ENCODE measurements around the gene PHF20.

The PHF20 gene

GRCh38 chr20:35806075-35806474, 34.3 kb downstream of the PHF20 start:
- WGBS, 2 donors (ENCODE audit: extremely low coverage in 2 of 2, insufficient read length in 2 of 2, insufficient replicate concordance in 1 of 2), result no CpG with 5 or more reads among the region's 3 CpGs
- Histone ChIP-seq H3K36me3 (replicated peaks in 1 of 2; ENCODE audit: control insufficient read depth in 2 of 2, insufficient read depth in 2 of 2, low read length in 2 of 2) (peaks cover 13 to 70% of the 10 kb centered on the region in 2 donors), H4K8ac (ENCODE audit: low read depth, low read length) (no peak overlapping the region), H2BK120ac (ENCODE audit: low read depth, low read length) (no peak overlapping the region), H3K9ac (ENCODE audit: low read depth, low read length, poor library complexity) (no peak overlapping the region), H3K27ac (replicated peaks; ENCODE audit: low read length) (no peak overlapping the region), H3K4me2 (ENCODE audit: insufficient read depth, low read length, poor library complexity, severe bottlenecking) (no peak overlapping the region), H3K4me1 (ENCODE audit: control insufficient read depth in 2 of 2, insufficient read depth in 1 of 2, low read depth in 1 of 2, low read length in 2 of 2) (no peaks in the 10 kb centered on the region), H4K91ac (ENCODE audit: low read depth, low read length, poor library complexity) (no peak overlapping the region), H2AK5ac (ENCODE audit: low read depth, low read length) (no peak overlapping the region), H3K4me3 (ENCODE audit: low read length in 2 of 2) (no peak overlapping the region), H3K9me3 (replicated peaks in 1 of 2; ENCODE audit: control insufficient read depth in 2 of 2, insufficient read depth in 1 of 2, low read depth in 1 of 2, low read length in 2 of 2) (peaks cover 0 to 4% of the 10 kb centered on the region in 2 donors), H2BK12ac (ENCODE audit: low read length) (no peak overlapping the region), H2BK5ac (ENCODE audit: low read length) (no peak overlapping the region), H3K4ac (ENCODE audit: low read length) (no peak overlapping the region), H2AFZ (ENCODE audit: low read length) (no peak overlapping the region), H3K23ac (ENCODE audit: low read depth, low read length, poor library complexity) (no peak overlapping the region), H2BK15ac (ENCODE audit: low read length) (no peak overlapping the region), H3K18ac (ENCODE audit: low read length) (no peak overlapping the region), H3K79me1 (ENCODE audit: low read depth, low read length) (peaks cover 2% of the 10 kb centered on the region), H3K27me3 (ENCODE audit: control insufficient read depth in 3 of 3, insufficient read depth in 3 of 3, low read depth in 1 of 3, low read length in 3 of 3) (no peaks in the 10 kb centered on the region), H3K14ac (ENCODE audit: low read length) (no peak overlapping the region)
- DNase-seq (ENCODE audit: low spot score), result no peak

DNA sequence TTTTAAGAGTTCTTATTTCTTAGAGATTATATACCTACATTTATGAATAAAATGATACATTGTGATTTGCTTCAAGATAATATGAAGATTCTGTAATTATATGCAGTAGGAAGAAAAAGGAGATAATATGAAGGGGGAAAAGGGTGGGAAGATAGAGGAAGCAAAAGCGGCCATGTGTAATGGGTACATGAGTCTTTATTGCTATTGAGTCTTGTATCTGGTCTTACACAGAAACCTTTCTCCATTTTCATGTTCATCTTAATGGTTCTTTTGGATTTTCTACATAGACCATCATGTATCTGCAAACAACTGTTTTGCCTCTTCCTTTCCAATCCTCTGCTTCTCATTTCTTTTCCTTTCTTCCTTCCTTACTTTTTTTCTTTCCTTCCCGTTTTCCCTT, 36.1 kb downstream of the PHF20 start:
- Histone ChIP-seq H2BK120ac (ENCODE audit: low read depth, low read length) (no peak overlapping the region), H4K8ac (ENCODE audit: low read depth, low read length) (no peak overlapping the region), H3K14ac (ENCODE audit: low read length) (no peak overlapping the region), H3K79me1 (ENCODE audit: low read depth, low read length) (peaks cover 4% of the 10 kb centered on the region), H2BK12ac (ENCODE audit: low read length) (no peak overlapping the region), H3K36me3 (replicated peaks in 1 of 2; ENCODE audit: control insufficient read depth in 2 of 2, insufficient read depth in 2 of 2, low read length in 2 of 2) (peaks cover 7 to 62% of the 10 kb centered on the region in 2 donors), H3K27ac (replicated peaks; ENCODE audit: low read length) (no peak overlapping the region), H3K4ac (ENCODE audit: low read length) (no peak overlapping the region), H3K27me3 (ENCODE audit: control insufficient read depth in 3 of 3, insufficient read depth in 3 of 3, low read depth in 1 of 3, low read length in 3 of 3) (no peaks in the 10 kb centered on the region), H3K9ac (ENCODE audit: low read depth, low read length, poor library complexity) (no peak overlapping the region), H3K23ac (ENCODE audit: low read depth, low read length, poor library complexity) (no peak overlapping the region), H2AFZ (ENCODE audit: low read length) (no peak overlapping the region), H2AK5ac (ENCODE audit: low read depth, low read length) (no peak overlapping the region), H3K4me1 (ENCODE audit: control insufficient read depth in 2 of 2, insufficient read depth in 1 of 2, low read depth in 1 of 2, low read length in 2 of 2) (no peaks in the 10 kb centered on the region), H2BK5ac (ENCODE audit: low read length) (no peak overlapping the region), H2BK15ac (ENCODE audit: low read length) (no peak overlapping the region), H3K4me2 (ENCODE audit: insufficient read depth, low read length, poor library complexity, severe bottlenecking) (no peak overlapping the region), H3K9me3 (replicated peaks in 1 of 2; ENCODE audit: control insufficient read depth in 2 of 2, insufficient read depth in 1 of 2, low read depth in 1 of 2, low read length in 2 of 2) (peaks cover 0 to 4% of the 10 kb centered on the region in 2 donors), H3K18ac (ENCODE audit: low read length) (no peak overlapping the region), H4K91ac (ENCODE audit: low read depth, low read length, poor library complexity) (no peak overlapping the region), H3K4me3 (ENCODE audit: low read length in 2 of 2) (no peak overlapping the region)
- no peak for DNase-seq (ENCODE audit: low spot score)
- WGBS, 2 donors (ENCODE audit: extremely low coverage in 2 of 2, insufficient read length in 2 of 2, insufficient replicate concordance in 1 of 2), result no CpG with 5 or more reads among the region's 2 CpGs

DNA sequence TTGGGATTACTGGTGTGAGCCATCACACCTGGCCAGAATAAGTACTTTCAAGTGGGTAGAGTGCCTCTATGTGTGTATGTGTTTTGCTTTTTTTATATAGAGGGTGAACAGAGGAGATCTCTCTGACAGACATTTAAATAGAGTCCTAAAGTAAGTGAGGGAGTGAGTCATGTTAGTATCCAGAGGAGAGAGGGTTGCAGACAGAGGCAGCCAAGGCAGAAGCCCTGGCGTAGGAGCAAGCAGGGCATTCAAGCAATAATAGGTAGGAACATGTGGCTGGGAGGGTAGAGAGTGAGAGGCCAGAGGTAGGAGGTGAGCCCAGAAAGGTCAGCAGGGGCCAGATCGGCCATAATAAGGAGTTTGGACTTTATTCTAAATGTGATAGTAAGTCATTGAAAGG, 48.9 kb downstream of the PHF20 start:
- Histone ChIP-seq H3K79me1 (ENCODE audit: low read depth, low read length) (peaks cover 2% of the 10 kb centered on the region), H3K27ac (replicated peaks; ENCODE audit: low read length) (no peak overlapping the region), H4K91ac (ENCODE audit: low read depth, low read length, poor library complexity) (no peak overlapping the region), H3K23ac (ENCODE audit: low read depth, low read length, poor library complexity) (peak overlapping the region; percentile 68), H2BK15ac (ENCODE audit: low read length) (no peak overlapping the region), H2BK120ac (ENCODE audit: low read depth, low read length) (no peak overlapping the region), H3K9me3 (replicated peaks in 1 of 2; ENCODE audit: control insufficient read depth in 2 of 2, insufficient read depth in 1 of 2, low read depth in 1 of 2, low read length in 2 of 2) (peaks cover 0 to 3% of the 10 kb centered on the region in 2 donors), H2AFZ (ENCODE audit: low read length) (no peak overlapping the region), H3K4me2 (ENCODE audit: insufficient read depth, low read length, poor library complexity, severe bottlenecking) (no peak overlapping the region), H2BK5ac (ENCODE audit: low read length) (no peak overlapping the region), H3K9ac (ENCODE audit: low read depth, low read length, poor library complexity) (no peak overlapping the region), H2BK12ac (ENCODE audit: low read length) (no peak overlapping the region), H3K4me3 (ENCODE audit: low read length in 2 of 2) (no peak overlapping the region), H3K14ac (ENCODE audit: low read length) (no peak overlapping the region), H3K36me3 (replicated peaks in 1 of 2; ENCODE audit: control insufficient read depth in 2 of 2, insufficient read depth in 2 of 2, low read length in 2 of 2) (peaks cover 0 to 28% of the 10 kb centered on the region in 2 donors), H3K4me1 (ENCODE audit: control insufficient read depth in 2 of 2, insufficient read depth in 1 of 2, low read depth in 1 of 2, low read length in 2 of 2) (no peaks in the 10 kb centered on the region), H4K8ac (ENCODE audit: low read depth, low read length) (no peak overlapping the region), H2AK5ac (ENCODE audit: low read depth, low read length) (no peak overlapping the region), H3K18ac (ENCODE audit: low read length) (no peak overlapping the region), H3K27me3 (ENCODE audit: control insufficient read depth in 3 of 3, insufficient read depth in 3 of 3, low read depth in 1 of 3, low read length in 3 of 3) (no peaks in the 10 kb centered on the region), H3K4ac (ENCODE audit: low read length) (no peak overlapping the region)
- no peak for DNase-seq (ENCODE audit: low spot score)
- no CpG with 5 or more reads among the region's 2 CpGs for WGBS, 2 donors (ENCODE audit: extremely low coverage in 2 of 2, insufficient read length in 2 of 2, insufficient replicate concordance in 1 of 2)

DNA sequence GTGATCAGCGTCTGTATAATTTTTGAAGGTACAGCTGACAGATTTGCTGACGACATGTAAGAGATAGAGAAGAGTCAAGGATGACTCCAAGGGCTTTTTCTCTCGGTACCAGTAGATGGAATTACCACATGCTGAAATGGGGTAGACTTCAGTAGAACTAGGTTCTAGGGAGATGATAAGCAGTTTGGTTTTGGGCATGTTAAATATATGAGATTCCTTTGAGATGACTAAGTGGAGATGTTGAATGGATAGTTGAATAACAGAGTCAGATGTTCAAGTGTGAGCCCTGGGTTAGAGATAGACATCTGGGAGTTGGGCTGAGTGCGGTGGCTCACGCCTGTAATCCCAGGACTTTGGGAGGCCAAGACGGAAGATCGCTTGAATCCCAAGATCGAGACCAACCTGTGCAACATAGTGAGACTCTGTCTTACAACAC, 50.0 kb downstream of the PHF20 start:
- H3K27ac ChIP-seq (replicated peaks; ENCODE audit: low read length), result no peak overlapping the region
- H2BK12ac ChIP-seq (ENCODE audit: low read length), result no peak overlapping the region
- H2BK120ac ChIP-seq (ENCODE audit: low read depth, low read length), result no peak overlapping the region
- H3K27me3 ChIP-seq (ENCODE audit: control insufficient read depth in 3 of 3, insufficient read depth in 3 of 3, low read depth in 1 of 3, low read length in 3 of 3), result no peaks in the 10 kb centered on the region
- no peak overlapping the region for H2AK5ac ChIP-seq (ENCODE audit: low read depth, low read length)
- no CpG with 5 or more reads among the region's 8 CpGs for WGBS, 2 donors (ENCODE audit: extremely low coverage in 2 of 2, insufficient read length in 2 of 2, insufficient replicate concordance in 1 of 2)
- no peak for DNase-seq (ENCODE audit: low spot score)
- H2AFZ ChIP-seq (ENCODE audit: low read length), result no peak overlapping the region
- peaks cover 2% of the 10 kb centered on the region for H3K79me1 ChIP-seq (ENCODE audit: low read depth, low read length)
- no peaks in the 10 kb centered on the region for H3K4me1 ChIP-seq (ENCODE audit: control insufficient read depth in 2 of 2, insufficient read depth in 1 of 2, low read depth in 1 of 2, low read length in 2 of 2)
- H3K23ac ChIP-seq (ENCODE audit: low read depth, low read length, poor library complexity), result no peak overlapping the region
- no peak overlapping the region for H4K8ac ChIP-seq (ENCODE audit: low read depth, low read length)
- H3K14ac ChIP-seq (ENCODE audit: low read length), result no peak overlapping the region
- H4K91ac ChIP-seq (ENCODE audit: low read depth, low read length, poor library complexity), result no peak overlapping the region
- H3K4ac ChIP-seq (ENCODE audit: low read length), result no peak overlapping the region
- no peak overlapping the region for H2BK15ac ChIP-seq (ENCODE audit: low read length)
- no peak overlapping the region for H3K4me3 ChIP-seq (ENCODE audit: low read length in 2 of 2)
- no peak overlapping the region for H2BK5ac ChIP-seq (ENCODE audit: low read length)
- peaks cover 0 to 3% of the 10 kb centered on the region in 2 donors for H3K9me3 ChIP-seq (replicated peaks in 1 of 2; ENCODE audit: control insufficient read depth in 2 of 2, insufficient read depth in 1 of 2, low read depth in 1 of 2, low read length in 2 of 2)
- H3K36me3 ChIP-seq (replicated peaks in 1 of 2; ENCODE audit: control insufficient read depth in 2 of 2, insufficient read depth in 2 of 2, low read length in 2 of 2), result peaks cover 0 to 27% of the 10 kb centered on the region in 2 donors
- H3K18ac ChIP-seq (ENCODE audit: low read length), result no peak overlapping the region
- H3K9ac ChIP-seq (ENCODE audit: low read depth, low read length, poor library complexity), result no peak overlapping the region
- H3K4me2 ChIP-seq (ENCODE audit: insufficient read depth, low read length, poor library complexity, severe bottlenecking), result no peak overlapping the region

All from neuronal stem cell (in vitro differentiated cells).